Activated CD8-positive, alpha-beta T cell treated with anti-CD3 and anti-CD28 coated beads for 36 hours (primary cell): ENCODE data around the gene PLEKHH3. TPM values are rescaled to one million over a fixed set of nuclear protein-coding genes. Genes with fewer than 3 reads are reported as not detected.
"Not testable (repeated sequence)": the region's sequence is repeated elsewhere in the genome, so short reads cannot be mapped to it uniquely, and the experiment has no call there.

ENCODE experiments used
- ATAC-seq: fragments of 200-7000 bp; cut with Tn5 transposase; one replicate; pipeline ENCODE4 v1.10.0; 2021; ENCODE audit warnings: mild to moderate bottlenecking, moderate library complexity
- CTCF ChIA-PET: fragments of 350-600 bp; sonication (Branson Sonifier 250); formaldehyde crosslinking; loops from one replicate; lab custom pipeline; 2021; ENCODE audit warnings: antibody characterized with exemption; lab: Charles Lee
- POLR2A ChIA-PET: fragments of 350-600 bp; sonication (Branson Sonifier 250); formaldehyde crosslinking; loops from one replicate; lab custom pipeline; 2021; ENCODE audit warnings: antibody characterized with exemption; lab: Charles Lee
- DNase-seq: peaks from one replicate; pipeline ENCODE4 v3.0.0-alpha.2; 2020
- H3K27ac Mint-ChIP-seq: one replicate; pipeline ENCODE4 v1.8.0; 2021; ENCODE audit warnings: mild to moderate bottlenecking, mixed read lengths
- H3K27me3 Mint-ChIP-seq: one replicate; pipeline ENCODE4 v1.8.0; 2021; ENCODE audit warnings: mixed read lengths
- H3K36me3 Mint-ChIP-seq: one replicate; pipeline ENCODE4 v1.8.0; 2021; ENCODE audit warnings: low read depth, mixed read lengths
- H3K4me1 Mint-ChIP-seq: one replicate; pipeline ENCODE4 v1.8.0; 2021; ENCODE audit warnings: low read depth, mixed read lengths
- H3K4me3 Mint-ChIP-seq: one replicate; pipeline ENCODE4 v1.8.0; 2021; ENCODE audit warnings: mild to moderate bottlenecking, moderate library complexity, mixed read lengths
- H3K9me3 Mint-ChIP-seq: one replicate; pipeline ENCODE4 v1.8.0; 2021; ENCODE audit warnings: mixed read lengths
- CTCF ChIP-seq: fragments of 200-600 bp; IDR thresholded peaks from one replicate; pipeline ENCODE4 v1.8.0; 2022; ENCODE audit warnings: antibody characterized with exemption, mild to moderate bottlenecking
- intact Hi-C: fragments of 100-400 bp; cut with micrococcal nuclease; formaldehyde crosslinking; loops from one replicate; pipeline ENCODE4 v1.10.0; 2022
- total RNA-seq, 2 experiments: library from RNA; stranded (reverse); gene quantifications; one replicate each; pipeline ENCODE4 v1.2.3, GENCODE V29; 2021

The PLEKHH3 gene
- total RNA-seq, 2 experiments from 2014 or later = 0.29 to 0.65 TPM

GRCh38 chr17:42632949-42633444 is 43.8 kb downstream of the PLEKHH3 start:
- DNase-seq (no peak), ATAC-seq (no peak)
- H3K4me1 Mint-ChIP-seq = no peaks in the 10 kb centered on the region
- POLR2A ChIA-PET = no interaction called here
- no peaks in the 10 kb centered on the region for H3K9me3 Mint-ChIP-seq
- no peak for TF ChIP-seq CTCF
- CTCF ChIA-PET = interaction anchor here (1.2 to 1.7 kb wide), 3 partner anchors 15 to 131 kb away, joined by 3 to 4 read pairs (median 4); no protein-coding TSS in a partner anchor
- H3K27me3 Mint-ChIP-seq = no peaks in the 10 kb centered on the region
- H3K36me3 Mint-ChIP-seq = no peaks in the 10 kb centered on the region
- intact Hi-C loops = no loop called here
- H3K4me3 Mint-ChIP-seq = no peak overlapping the region
- no peak overlapping the region for H3K27ac Mint-ChIP-seq

GRCh38 chr17:42629411-42630009 is 47.3 kb downstream of the PLEKHH3 start:
- Mint-ChIP-seq H3K4me3 (no peak overlapping the region), H3K36me3 (no peaks in the 10 kb centered on the region), H3K9me3 (no peaks in the 10 kb centered on the region), H3K4me1 (no peaks in the 10 kb centered on the region), H3K27me3 (no peaks in the 10 kb centered on the region), H3K27ac (no peak overlapping the region)
- DNase-seq (no peak), ATAC-seq (no peak)
- ChIA-PET POLR2A (interaction anchor here (1.0 kb wide), 1 partner anchor 75 kb away, joined by 3 read pairs; no protein-coding TSS in a partner anchor), CTCF (interaction anchor here (3.0 kb wide), 1 partner anchor 51 kb away, joined by 9 read pairs; the partner anchor contains the start of gene PSMC3IP)
- intact Hi-C loops = no loop called here
- no peak for TF ChIP-seq CTCF

- H3K4me1 Mint-ChIP-seq, H3K9me3 Mint-ChIP-seq, CTCF ChIA-PET, ATAC-seq, H3K4me3 Mint-ChIP-seq, intact Hi-C loops, DNase-seq, H3K36me3 Mint-ChIP-seq, H3K27ac Mint-ChIP-seq, H3K27me3 Mint-ChIP-seq: not testable (repeated sequence)
- POLR2A ChIA-PET = interaction anchor here (0.9 kb wide), 1 partner anchor 87 kb away, joined by 3 read pairs; no protein-coding TSS in a partner anchor
Observed at GRCh38 chr17:42627032-42627764, 49.6 kb downstream of the PLEKHH3 start.

GRCh38 chr17:42623732-42624596 is 52.8 kb downstream of the PLEKHH3 start:
- Mint-ChIP-seq H3K27ac (no peak overlapping the region), H3K27me3 (no peaks in the 10 kb centered on the region), H3K9me3 (no peaks in the 10 kb centered on the region), H3K4me3 (no peak overlapping the region), H3K36me3 (no peaks in the 10 kb centered on the region), H3K4me1 (peaks cover 2% of the 10 kb centered on the region)
- intact Hi-C loops = no loop called here
- ATAC-seq (no peak), DNase-seq (no peak)
- ChIA-PET CTCF (interaction anchor here (1.3 kb wide), 1 partner anchor 11 kb away, joined by 3 read pairs; no protein-coding TSS in a partner anchor), POLR2A (interaction anchor here (1.2 kb wide), 1 partner anchor 13 kb away, joined by 4 read pairs; no protein-coding TSS in a partner anchor)
- no peak for TF ChIP-seq CTCF

GRCh38 chr17:42623271-42623670 is 53.5 kb downstream of the PLEKHH3 start:
- intact Hi-C loops = no loop called here
- ATAC-seq = no peak
- peaks cover 6% of the 10 kb centered on the region for H3K4me1 Mint-ChIP-seq
- H3K36me3 Mint-ChIP-seq = no peaks in the 10 kb centered on the region
- CTCF ChIA-PET = interaction anchor here (1.3 kb wide), 1 partner anchor 10 kb away, joined by 3 read pairs; no protein-coding TSS in a partner anchor
- no peaks in the 10 kb centered on the region for H3K9me3 Mint-ChIP-seq
- no peaks in the 10 kb centered on the region for H3K27me3 Mint-ChIP-seq
- POLR2A ChIA-PET = interaction anchor here (1.2 kb wide), 1 partner anchor 13 kb away, joined by 4 read pairs; no protein-coding TSS in a partner anchor
- DNase-seq = no peak
- no peak for TF ChIP-seq CTCF
- no peak overlapping the region for H3K4me3 Mint-ChIP-seq
- H3K27ac Mint-ChIP-seq = no peak overlapping the region

GRCh38 chr17:42621987-42622386 is 54.8 kb downstream of the PLEKHH3 start:
- H3K27ac Mint-ChIP-seq, H3K36me3 Mint-ChIP-seq, H3K27me3 Mint-ChIP-seq, H3K4me1 Mint-ChIP-seq, ATAC-seq, DNase-seq, H3K9me3 Mint-ChIP-seq, POLR2A ChIA-PET, intact Hi-C loops, H3K4me3 Mint-ChIP-seq: not testable (repeated sequence)
- CTCF ChIA-PET = interaction anchor here (1.0 kb wide), 1 partner anchor 9 kb away, joined by 3 read pairs; no protein-coding TSS in a partner anchor
